Transverse colon (tissue), 4 donors: Measurements from ENCODE around the gene IQCK. TPM values are rescaled to one million over a fixed set of nuclear protein-coding genes. Genes with fewer than 3 reads are reported as not detected.

Experiments
- DNase-seq: peaks from one replicate; pipeline ENCODE4 v3.0.0-alpha.2; 2019
- H3K27ac ChIP-seq, 4 donors: fragments of 200-600 bp; sonication (generic); 2 replicates each; pipeline ENCODE4 v1.5.1; 2016 to 2018; ENCODE audit warnings: inconsistent platforms in 4 of 4
- H3K27me3 ChIP-seq: fragments of 200-600 bp; sonication (generic); 2 replicates; pipeline ENCODE4 v1.5.1; 2017; ENCODE audit warnings: inconsistent platforms
- H3K36me3 ChIP-seq, 4 donors: fragments of 200-600 bp; sonication (generic); 2 replicates each; pipeline ENCODE4 v1.5.1; 2017 to 2019; ENCODE audit warnings: inconsistent platforms in 4 of 4
- H3K4me1 ChIP-seq, 4 donors: fragments of 200-600 bp; sonication (generic); 2 replicates each; pipeline ENCODE4 v1.5.1; 2017 to 2020; ENCODE audit warnings: inconsistent platforms in 4 of 4
- H3K4me3 ChIP-seq, 4 donors: fragments of 200-600 bp; sonication (generic); 1 replicate in 1 of 4; 2 replicates in 3 of 4; pipeline versions ENCODE4 v1.5.1 to v1.6.1; 2017 to 2019; ENCODE audit warnings: inconsistent platforms in 4 of 4
- H3K9me3 ChIP-seq, 2 donors: fragments of 200-600 bp; sonication (generic); 2 replicates each; pipeline ENCODE4 v1.5.1; 2017 to 2019; ENCODE audit warnings: inconsistent platforms in 2 of 2
- EP300 ChIP-seq: sonication (generic); formaldehyde crosslinking; IDR thresholded peaks from one replicate; pipeline ENCODE4 v1.6.1; 2017; ENCODE audit warnings: antibody characterized with exemption, low read depth
- POLR2A ChIP-seq: fragments of 450-650 bp; IDR thresholded peaks from one replicate; pipeline ENCODE4 v1.6.1; 2016; ENCODE audit warnings: antibody characterized with exemption, mild to moderate bottlenecking, moderate library complexity
- POLR2AphosphoS5 ChIP-seq, 3 donors: sonication (generic); formaldehyde crosslinking; IDR thresholded peaks; one replicate each; pipeline ENCODE4 v1.6.1; 2016; ENCODE audit warnings: antibody characterized with exemption in 3 of 3
- WGBS, 2 donors: methylation state at CpG; one replicate each; pipeline ENCODE4 v1.1.5; 2018; ENCODE audit warnings: low coverage in 1 of 2; 5-methylcytosine and 5-hydroxymethylcytosine counted together
- in situ Hi-C, 4 donors: fragments of 200-750 bp; cut with MboI; loops; one replicate each; pipeline versions ENCODE4 v1.15.0 to v1.15.1; 2017; ENCODE audit warnings: low sequenced_read_pairs in 3 of 4, low pct_ligation_motif_present in 1 of 4, low pct_unique_long_range_greater_than_20kb in 1 of 4
- intact Hi-C: fragments of 100-400 bp; cut with DNase I; formaldehyde crosslinking; loops from one replicate; pipeline ENCODE4 v1.15.1; 2023; ENCODE audit warnings: low total_unique reads
- total RNA-seq, 4 donors: library from RNA; depleted of rRNA; stranded (reverse); fragments of >200 nt; gene quantifications; one replicate each; pipeline ENCODE4 v1.1.0, GENCODE V29; 2016
- TF ChIP-seq, protein P1 (sequence below), 5 experiments: fragments of 200-600 bp in 3 of 5; fragments of 450-650 bp in 2 of 5; sonication (generic) in 3 of 5; IDR thresholded peaks; 1 replicate in 2 of 5; 2 replicates in 3 of 5; pipeline ENCODE4 v1.5.1; 2016 to 2017; ENCODE audit warnings: antibody characterized with exemption in 5 of 5, inconsistent platforms in 3 of 5, mild to moderate bottlenecking in 2 of 5, moderate library complexity in 1 of 5

Gene IQCK
- total RNA-seq, 4 donors from 2014 or later = 8.3 to 18.2 (median 12.7) TPM

DNA sequence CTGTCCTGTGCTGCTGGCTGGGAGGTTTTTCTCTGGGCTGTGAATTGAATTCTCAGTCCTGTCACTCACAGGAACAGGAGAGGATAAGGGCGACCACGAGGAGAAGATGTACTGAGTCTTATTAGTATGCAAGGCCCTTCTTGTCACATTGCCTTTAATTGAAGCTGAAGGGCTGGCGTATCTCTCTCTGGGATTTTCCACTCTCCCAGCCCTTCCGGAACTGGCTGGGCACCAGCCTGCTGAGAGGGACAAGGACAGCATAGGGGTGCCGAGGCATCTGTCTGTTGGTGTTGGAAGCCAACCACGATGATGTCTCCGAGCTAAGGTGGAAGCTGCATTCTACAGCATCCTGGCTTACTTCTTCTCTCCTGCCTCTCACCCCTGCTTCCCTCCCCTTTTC, 133.4 kb downstream of the IQCK start:
- H3K9me3 ChIP-seq = no peaks in the 10 kb centered on the region
- H3K27ac ChIP-seq = no peak overlapping the region
- intact Hi-C loops = no loop called here
- DNase-seq = no peak
- H3K27me3 ChIP-seq = no peaks in the 10 kb centered on the region
- in situ Hi-C loops = no loop called here
- TF ChIP-seq POLR2A = no peak
- TF ChIP-seq EP300 = no peak
- no peak for TF ChIP-seq POLR2AphosphoS5 (IDR thresholded peaks at IDR 0.05)
- TF ChIP-seq, protein P1, sequence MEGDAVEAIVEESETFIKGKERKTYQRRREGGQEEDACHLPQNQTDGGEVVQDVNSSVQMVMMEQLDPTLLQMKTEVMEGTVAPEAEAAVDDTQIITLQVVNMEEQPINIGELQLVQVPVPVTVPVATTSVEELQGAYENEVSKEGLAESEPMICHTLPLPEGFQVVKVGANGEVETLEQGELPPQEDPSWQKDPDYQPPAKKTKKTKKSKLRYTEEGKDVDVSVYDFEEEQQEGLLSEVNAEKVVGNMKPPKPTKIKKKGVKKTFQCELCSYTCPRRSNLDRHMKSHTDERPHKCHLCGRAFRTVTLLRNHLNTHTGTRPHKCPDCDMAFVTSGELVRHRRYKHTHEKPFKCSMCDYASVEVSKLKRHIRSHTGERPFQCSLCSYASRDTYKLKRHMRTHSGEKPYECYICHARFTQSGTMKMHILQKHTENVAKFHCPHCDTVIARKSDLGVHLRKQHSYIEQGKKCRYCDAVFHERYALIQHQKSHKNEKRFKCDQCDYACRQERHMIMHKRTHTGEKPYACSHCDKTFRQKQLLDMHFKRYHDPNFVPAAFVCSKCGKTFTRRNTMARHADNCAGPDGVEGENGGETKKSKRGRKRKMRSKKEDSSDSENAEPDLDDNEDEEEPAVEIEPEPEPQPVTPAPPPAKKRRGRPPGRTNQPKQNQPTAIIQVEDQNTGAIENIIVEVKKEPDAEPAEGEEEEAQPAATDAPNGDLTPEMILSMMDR (IDR thresholded peaks at IDR 0.05) = no peak
- no peaks in the 10 kb centered on the region for H3K4me1 ChIP-seq
- no peaks in the 10 kb centered on the region for H3K36me3 ChIP-seq
- no peak overlapping the region for H3K4me3 ChIP-seq
- 75% methylated on average over 7 of the region's 7 CpGs; no CpG with 5 or more reads in 1 of the 2 donors for WGBS, 2 donors

DNA sequence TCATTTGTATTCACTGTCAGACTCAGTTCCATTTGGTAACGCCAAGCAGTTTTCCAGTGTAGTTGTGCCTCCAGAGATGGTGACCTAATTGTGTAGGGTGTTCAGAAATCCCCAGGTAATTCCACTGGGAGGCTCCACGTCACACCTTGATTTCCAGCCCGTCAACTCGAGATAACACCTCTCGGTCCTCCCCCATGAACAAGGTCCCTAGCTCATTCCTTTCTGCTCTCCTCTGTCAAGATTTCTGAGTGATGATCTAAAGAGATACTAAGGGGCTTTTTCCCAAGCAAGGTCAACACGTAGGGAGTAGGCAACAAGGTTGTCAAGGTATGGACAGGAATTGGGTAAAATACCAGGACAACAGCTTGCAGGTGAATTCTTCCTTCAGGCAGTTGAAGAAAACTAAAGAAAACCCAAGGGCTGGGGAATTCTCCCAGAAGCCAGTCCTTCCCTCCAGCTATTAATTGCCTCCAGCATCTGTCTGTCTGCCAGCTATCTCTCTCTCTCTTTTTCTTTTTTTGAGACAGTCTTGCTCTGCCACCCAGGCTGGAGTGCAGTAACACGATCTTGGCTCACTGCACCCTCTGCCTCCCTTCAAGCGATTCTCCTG, 135.2 kb downstream of the IQCK start:
- intact Hi-C loops (no loop called here), in situ Hi-C loops (no loop called here)
- DNase-seq = no peak
- no peaks in the 10 kb centered on the region for H3K4me1 ChIP-seq
- no peak overlapping the region for H3K27ac ChIP-seq
- no peak overlapping the region for H3K4me3 ChIP-seq
- no peaks in the 10 kb centered on the region for H3K9me3 ChIP-seq
- H3K27me3 ChIP-seq = no peaks in the 10 kb centered on the region
- H3K36me3 ChIP-seq = no peaks in the 10 kb centered on the region
- WGBS, 2 donors = 85% methylated on average over 8 of the region's 8 CpGs; no CpG with 5 or more reads in 1 of the 2 donors
- TF ChIP-seq EP300 (no peak), POLR2AphosphoS5 (IDR thresholded peaks at IDR 0.05) (no peak), POLR2A (no peak)
- TF ChIP-seq, protein P1 (IDR thresholded peaks at IDR 0.05) = no peak

DNA sequence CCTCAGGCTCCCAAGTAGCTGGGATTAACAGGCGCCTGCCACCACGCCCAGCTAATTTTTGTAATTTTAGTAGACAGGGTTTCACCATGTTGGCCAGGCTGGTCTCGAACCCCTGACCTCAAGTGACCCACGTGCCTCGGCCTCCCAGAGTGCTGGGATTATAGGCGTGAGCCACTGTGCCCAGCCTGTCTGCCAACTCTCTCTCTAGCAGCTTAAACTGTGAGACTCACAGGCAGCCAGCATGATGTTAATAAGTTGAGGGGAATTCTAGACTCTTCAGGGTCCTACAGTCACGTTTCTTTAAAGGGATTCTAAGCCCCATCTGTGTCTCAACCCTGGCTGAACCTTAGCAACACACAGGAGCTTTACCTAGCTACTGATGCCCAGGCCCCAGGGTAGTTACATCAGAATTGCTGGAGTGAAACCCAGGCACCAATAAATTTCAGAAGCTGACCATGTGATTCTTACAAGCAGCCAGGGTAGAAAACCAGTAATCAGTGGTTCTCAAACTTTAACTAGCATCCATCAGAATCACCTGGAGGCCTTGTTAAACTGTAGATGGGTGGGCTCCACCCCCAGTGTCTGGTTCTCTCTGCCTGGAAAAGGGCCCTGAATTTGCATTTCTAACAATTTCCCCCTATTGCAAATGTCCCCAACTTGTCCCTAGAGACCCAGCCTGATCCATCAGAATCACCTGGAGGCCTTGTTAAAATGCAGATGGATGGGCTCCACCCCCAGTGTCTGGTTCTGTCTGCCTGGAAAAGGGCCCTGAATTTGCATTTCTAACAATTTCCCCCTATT, 135.9 kb downstream of the IQCK start:
- Histone ChIP-seq H3K4me1 (no peaks in the 10 kb centered on the region), H3K27ac (no peak overlapping the region), H3K4me3 (no peak overlapping the region), H3K9me3 (no peaks in the 10 kb centered on the region), H3K36me3 (no peaks in the 10 kb centered on the region), H3K27me3 (no peaks in the 10 kb centered on the region)
- WGBS, 2 donors = 64% methylated on average over 7 of the region's 7 CpGs; no CpG with 5 or more reads in 1 of the 2 donors
- DNase-seq = no peak
- in situ Hi-C loops = no loop called here
- TF ChIP-seq POLR2AphosphoS5 (IDR thresholded peaks at IDR 0.05) = no peak
- TF ChIP-seq EP300 = no peak
- TF ChIP-seq, protein P1 (IDR thresholded peaks at IDR 0.05) = no peak
- TF ChIP-seq POLR2A = no peak
- intact Hi-C loops = no loop called here

DNA sequence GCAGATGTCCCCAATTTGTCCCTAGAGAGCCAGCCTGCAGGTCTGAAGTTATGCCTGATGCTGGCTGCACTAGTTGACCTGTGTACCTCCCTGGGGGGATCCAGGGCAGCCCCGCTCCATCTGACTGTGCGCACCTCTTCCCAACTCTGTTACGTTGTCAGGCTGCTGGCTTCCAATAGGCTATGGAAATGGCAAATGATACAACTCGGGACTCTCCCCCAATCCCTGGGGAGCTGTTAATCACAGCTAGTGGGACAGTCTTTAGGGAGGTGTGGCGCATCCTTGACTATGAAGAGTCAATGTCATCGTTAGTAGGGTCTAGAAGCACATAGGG, 136.4 kb downstream of the IQCK start:
- H3K36me3 ChIP-seq = no peaks in the 10 kb centered on the region
- 79% methylated on average over 6 of the region's 6 CpGs; no CpG with 5 or more reads in 1 of the 2 donors for WGBS, 2 donors
- no peak overlapping the region for H3K27ac ChIP-seq
- intact Hi-C loops = no loop called here
- DNase-seq = no peak
- H3K4me3 ChIP-seq = no peak overlapping the region
- no peaks in the 10 kb centered on the region for H3K9me3 ChIP-seq
- no peaks in the 10 kb centered on the region for H3K4me1 ChIP-seq
- H3K27me3 ChIP-seq = no peaks in the 10 kb centered on the region
- in situ Hi-C loops = no loop called here
- no peak for TF ChIP-seq POLR2AphosphoS5 (IDR thresholded peaks at IDR 0.05)
- TF ChIP-seq POLR2A = no peak
- TF ChIP-seq, protein P1 (IDR thresholded peaks at IDR 0.05) = no peak
- TF ChIP-seq EP300 = no peak
